Measurements from ENCODE around the gene ASB4. TPM values are rescaled to one million over a fixed set of nuclear protein-coding genes. Genes with fewer than 3 reads are reported as not detected.

ASB4 gene
- total RNA-seq, 1 donor from 2014 or later = 0.11 TPM

- H3K9me3 ChIP-seq = no peaks in the 10 kb centered on the region
- H3K36me3 ChIP-seq = no peaks in the 10 kb centered on the region
- H3K27ac ChIP-seq = no peak overlapping the region
- no peak for DNase-seq (ENCODE audit: low spot score in 2 of 2)
- H3K27me3 ChIP-seq = no peaks in the 10 kb centered on the region
- intact Hi-C loops (cut with DNase I) = loop anchor here (2.0 kb wide), 1 partner anchor 1023 kb away; no protein-coding TSS in a partner anchor
- no peak for TF ChIP-seq CTCF (IDR thresholded peaks at IDR 0.05)
- H3K4me1 ChIP-seq = no peaks in the 10 kb centered on the region
- no peak overlapping the region for H3K4me3 ChIP-seq
Observed at GRCh38 chr7:95476072-95476847, 9.5 kb upstream of the ASB4 start.

GRCh38 chr7:95476904-95477594 lies 8.7 kb upstream of the ASB4 start:
- Histone ChIP-seq H3K4me1 (no peaks in the 10 kb centered on the region), H3K36me3 (no peaks in the 10 kb centered on the region), H3K27ac (no peak overlapping the region), H3K9me3 (no peaks in the 10 kb centered on the region), H3K27me3 (no peaks in the 10 kb centered on the region), H3K4me3 (no peak overlapping the region)
- intact Hi-C loops (cut with DNase I) = loop anchor here (2.0 kb wide), 1 partner anchor 1024 kb away; no protein-coding TSS in a partner anchor
- peak in 1 of 2 donors; percentile 80 for DNase-seq (ENCODE audit: low spot score in 2 of 2)
- TF ChIP-seq CTCF (IDR thresholded peaks at IDR 0.05) = peak in 2 of 3 experiments; percentile 61 to 75

- intact Hi-C loops (cut with DNase I) = no loop called here
- H3K4me1 ChIP-seq = no peaks in the 10 kb centered on the region
- H3K36me3 ChIP-seq = no peaks in the 10 kb centered on the region
- no peaks in the 10 kb centered on the region for H3K27me3 ChIP-seq
- no peak for DNase-seq (ENCODE audit: low spot score in 2 of 2)
- H3K9me3 ChIP-seq = no peaks in the 10 kb centered on the region
- H3K4me3 ChIP-seq = no peak overlapping the region
- H3K27ac ChIP-seq = no peak overlapping the region
- TF ChIP-seq CTCF (IDR thresholded peaks at IDR 0.05) = no peak
Observed at GRCh38 chr7:95478272-95479037, 7.3 kb upstream of the ASB4 start.

- Histone ChIP-seq H3K4me3 (no peak overlapping the region), H3K27ac (no peak overlapping the region), H3K4me1 (no peaks in the 10 kb centered on the region), H3K27me3 (no peaks in the 10 kb centered on the region), H3K36me3 (no peaks in the 10 kb centered on the region), H3K9me3 (no peaks in the 10 kb centered on the region)
- TF ChIP-seq CTCF (IDR thresholded peaks at IDR 0.05) = no peak
- intact Hi-C loops (cut with DNase I) = no loop called here
- no peak for DNase-seq (ENCODE audit: low spot score in 2 of 2)
Observed at GRCh38 chr7:95479992-95480624, 5.6 kb upstream of the ASB4 start.

All from ascending aorta (tissue), 2 donors.